H9 (cell line): ENCODE measurements around the gene ARPP21. TPM values are rescaled to one million over a fixed set of nuclear protein-coding genes. Genes with fewer than 3 reads are reported as not detected.

ENCODE experiments used
- DNase-seq: peaks from one replicate; pipeline ENCODE4 v3.0.0-alpha.2; 2017
- H2AFZ ChIP-seq: one replicate; pipeline ENCODE4 v1.6.1; 2013; ENCODE audit warnings: mild to moderate bottlenecking, low read length, control low read depth, moderate library complexity
- H2AK5ac ChIP-seq: 2 replicates; pipeline ENCODE4 v1.6.1; 2013; ENCODE audit warnings: low read length, control low read depth, mixed read lengths; ENCODE audit not compliant: insufficient read length
- H2BK120ac ChIP-seq: one replicate; pipeline ENCODE4 v1.6.1; 2013; ENCODE audit warnings: low read depth, mild to moderate bottlenecking, low read length, control low read depth, inconsistent platforms; ENCODE audit not compliant: poor library complexity, severe bottlenecking
- H2BK12ac ChIP-seq: 2 replicates; pipeline ENCODE4 v1.6.1; 2013; ENCODE audit warnings: low read length, control low read depth, mixed read lengths, low read depth; ENCODE audit not compliant: insufficient read length
- H2BK15ac ChIP-seq: 2 replicates; pipeline ENCODE4 v1.6.1; 2013; ENCODE audit warnings: low read depth, low read length, control low read depth
- H2BK20ac ChIP-seq: one replicate; pipeline ENCODE4 v1.6.1; 2013; ENCODE audit warnings: low read depth, mild to moderate bottlenecking, low read length, control low read depth, inconsistent platforms; ENCODE audit not compliant: poor library complexity, severe bottlenecking
- H2BK5ac ChIP-seq: 2 replicates; pipeline ENCODE4 v1.6.1; 2013; ENCODE audit warnings: low read length, control low read depth, mixed read lengths; ENCODE audit not compliant: insufficient read length
- H3K14ac ChIP-seq: 2 replicates; pipeline ENCODE4 v1.6.1; 2013; ENCODE audit warnings: low read length, control low read depth; ENCODE audit not compliant: insufficient read depth
- H3K18ac ChIP-seq: 2 replicates; pipeline ENCODE4 v1.6.1; 2013; ENCODE audit warnings: low read depth, mild to moderate bottlenecking, mixed read lengths, low read length, control low read depth; ENCODE audit not compliant: insufficient read length
- H3K23ac ChIP-seq: 2 replicates; pipeline ENCODE4 v1.6.1; 2013; ENCODE audit warnings: low read length, control low read depth, mixed read lengths, low read depth; ENCODE audit not compliant: insufficient read length
- H3K23me2 ChIP-seq: 2 replicates; pipeline ENCODE4 v1.6.1; 2013; ENCODE audit warnings: low read depth, mild to moderate bottlenecking, mixed read lengths, low read length, control low read depth; ENCODE audit not compliant: insufficient read length, poor library complexity, severe bottlenecking
- H3K27ac ChIP-seq: 2 replicates; pipeline ENCODE4 v1.5.1; 2013; ENCODE audit warnings: low read length, control low read depth, mixed read lengths, low read depth; ENCODE audit not compliant: insufficient read length
- H3K27me3 ChIP-seq: 2 replicates; pipeline ENCODE4 v1.6.1; 2013; ENCODE audit warnings: low read length, control low read depth, inconsistent platforms; ENCODE audit not compliant: insufficient read depth
- H3K4ac ChIP-seq: 2 replicates; pipeline ENCODE4 v1.6.1; 2013; ENCODE audit warnings: low read depth, mild to moderate bottlenecking, control low read depth, inconsistent platforms, low read length, moderate library complexity
- H3K4me1 ChIP-seq: 2 replicates; pipeline ENCODE4 v1.6.1; 2013; ENCODE audit warnings: low read length, control low read depth, inconsistent platforms; ENCODE audit not compliant: insufficient read depth
- H3K4me2 ChIP-seq: 2 replicates; pipeline ENCODE4 v1.6.1; 2013; ENCODE audit warnings: low read length, control low read depth, mixed read lengths; ENCODE audit not compliant: insufficient read length, insufficient read depth
- H3K56ac ChIP-seq: 2 replicates; pipeline ENCODE4 v1.6.1; 2013; ENCODE audit warnings: low read depth, mild to moderate bottlenecking, mixed read lengths, low read length, control low read depth; ENCODE audit not compliant: insufficient read length
- H3K79me1 ChIP-seq: 2 replicates; pipeline ENCODE4 v1.6.1; 2013; ENCODE audit warnings: low read depth, mild to moderate bottlenecking, moderate library complexity, low read length, control low read depth, inconsistent platforms; ENCODE audit not compliant: insufficient read depth, poor library complexity, severe bottlenecking
- H3K79me2 ChIP-seq: 2 replicates; pipeline ENCODE4 v1.6.1; 2013; ENCODE audit warnings: low read length, control low read depth, inconsistent platforms; ENCODE audit not compliant: insufficient read depth
- H3K9ac ChIP-seq: 2 replicates; pipeline ENCODE4 v1.6.1; 2013; ENCODE audit warnings: low read length, control low read depth, mixed read lengths; ENCODE audit not compliant: insufficient read length; ENCODE audit errors: extremely low read depth
- H3K9me3 ChIP-seq: one replicate; pipeline ENCODE4 v1.6.1; 2013; ENCODE audit warnings: low read depth, low read length, inconsistent platforms; ENCODE audit not compliant: control insufficient read depth
- H3T11ph ChIP-seq: one replicate; pipeline ENCODE4 v1.6.1; 2013; ENCODE audit warnings: mild to moderate bottlenecking, low read length, control low read depth, inconsistent platforms
- H4K20me1 ChIP-seq: one replicate; pipeline ENCODE4 v1.6.1; 2013; ENCODE audit not compliant: control insufficient read depth, insufficient read length, insufficient read depth
- H4K5ac ChIP-seq: 2 replicates; pipeline ENCODE4 v1.6.1; 2013; ENCODE audit warnings: low read depth, mild to moderate bottlenecking, mixed read lengths, low read length, control low read depth; ENCODE audit not compliant: insufficient read length
- H4K8ac ChIP-seq: replicated peaks from 2 replicates; pipeline ENCODE4 v1.6.1; 2013; ENCODE audit warnings: low read length, control low read depth, mixed read lengths, low read depth; ENCODE audit not compliant: insufficient read length
- H4K91ac ChIP-seq: 2 replicates; pipeline ENCODE4 v1.6.1; 2013; ENCODE audit warnings: low read depth, mild to moderate bottlenecking, moderate library complexity, mixed read lengths, low read length, control low read depth; ENCODE audit not compliant: insufficient read length
- H3K27ac Mint-ChIP-seq, 3 experiments: 2 replicates in 2 of 3; 3 replicates in 1 of 3; pipeline ENCODE4 v1.8.0; 2020 to 2021; ENCODE audit warnings: mixed read lengths in 3 of 3, mild to moderate bottlenecking in 1 of 3, moderate library complexity in 1 of 3
- H3K27me3 Mint-ChIP-seq: 2 replicates; pipeline ENCODE4 v1.8.0; 2021; ENCODE audit warnings: low read depth, mild to moderate bottlenecking, moderate library complexity, mixed read lengths
- H3K36me3 Mint-ChIP-seq, 3 experiments: 2 replicates in 2 of 3; 3 replicates in 1 of 3; pipeline ENCODE4 v1.8.0; 2020 to 2021; ENCODE audit warnings: low read depth in 3 of 3, mixed read lengths in 3 of 3; ENCODE audit not compliant: insufficient read depth in 1 of 3
- H3K4me1 Mint-ChIP-seq, 2 experiments: 2 replicates each; pipeline ENCODE4 v1.8.0; 2020; ENCODE audit warnings: mixed read lengths in 2 of 2
- H3K4me3 Mint-ChIP-seq, 2 experiments: 2 replicates in 1 of 2; 3 replicates in 1 of 2; pipeline ENCODE4 v1.8.0; 2020 to 2021; ENCODE audit warnings: mild to moderate bottlenecking in 2 of 2, mixed read lengths in 2 of 2, moderate library complexity in 1 of 2
- H3K9me3 Mint-ChIP-seq, 2 experiments: 2 replicates in 1 of 2; 3 replicates in 1 of 2; pipeline ENCODE4 v1.8.0; 2020; ENCODE audit warnings: mild to moderate bottlenecking in 2 of 2, mixed read lengths in 2 of 2, moderate library complexity in 1 of 2
- CTCF ChIP-seq: fragments of 200-600 bp; sonication (generic); conservative IDR thresholded peaks from 3 replicates; pipeline ENCODE4 v1.8.0; 2021; ENCODE audit warnings: antibody characterized with exemption, mild to moderate bottlenecking
- total RNA-seq: library from RNA; stranded (reverse); gene quantifications from 2 replicates; pipeline ENCODE4 v1.2.1, GENCODE V29; 2021

The ARPP21 gene
- total RNA-seq, 1 experiment from 2014 or later = not detected

- Histone ChIP-seq H3K56ac (no peak overlapping the region), H3K9ac (no peak overlapping the region), H2BK20ac (no peak overlapping the region), H3K23ac (no peak overlapping the region), H4K91ac (no peak overlapping the region), H3K27me3 (no peaks in the 10 kb centered on the region), H4K20me1 (no peaks in the 10 kb centered on the region), H2AK5ac (no peak overlapping the region), H3K4ac (no peak overlapping the region), H3K18ac (no peak overlapping the region), H2BK5ac (no peak overlapping the region), H3K23me2 (no peaks in the 10 kb centered on the region), H3K4me2 (no peak overlapping the region), H3K9me3 (no peaks in the 10 kb centered on the region), H3K4me1 (no peaks in the 10 kb centered on the region; the same call in 1 of the 2 replicates), H2BK15ac (no peak overlapping the region), H3K79me1 (no peaks in the 10 kb centered on the region), H2AFZ (no peak overlapping the region), H4K8ac (no peak overlapping the region), H3K14ac (no peak overlapping the region), H2BK12ac (no peak overlapping the region), H3K79me2 (no peaks in the 10 kb centered on the region), H2BK120ac (no peak overlapping the region), H3T11ph (no peak overlapping the region), H3K27ac (no peak overlapping the region), H4K5ac (no peak overlapping the region)
- H3K36me3 Mint-ChIP-seq = no peaks in the 10 kb centered on the region
- H3K27me3 Mint-ChIP-seq = no peaks in the 10 kb centered on the region
- no peak overlapping the region for H3K27ac Mint-ChIP-seq
- peak; percentile 51 for TF ChIP-seq CTCF
- no peak for DNase-seq
- H3K4me1 Mint-ChIP-seq = peaks cover 6 to 8% of the 10 kb centered on the region in 2 experiments; a peak in 1 of 4 replicates
- no peaks in the 10 kb centered on the region for H3K9me3 Mint-ChIP-seq
- no peak overlapping the region for H3K4me3 Mint-ChIP-seq
Measured at GRCh38 chr3:35659768-35660167, 20.4 kb downstream of the ARPP21 start.
